ENCODE results near the gene SYCP3.

The SYCP3 gene

GRCh38 chr12:101719566-101719965 is 19.7 kb downstream of the SYCP3 start:
- no peaks in the 10 kb centered on the region for H3K27me3 Mint-ChIP-seq
- no peak overlapping the region for H3K4me3 Mint-ChIP-seq
- H3K36me3 Mint-ChIP-seq (ENCODE audit: low read depth), result peaks cover 6% of the 10 kb centered on the region
- H3K9me3 Mint-ChIP-seq, result no peaks in the 10 kb centered on the region
- intact Hi-C loops (cut with micrococcal nuclease), result no loop called here
- peaks cover 14% of the 10 kb centered on the region for H3K4me1 Mint-ChIP-seq (ENCODE audit: low read depth)
- H3K27ac Mint-ChIP-seq, result no peak overlapping the region

GRCh38 chr12:101714877-101715444 is 24.3 kb downstream of the SYCP3 start:
- Mint-ChIP-seq H3K36me3 (ENCODE audit: low read depth) (no peaks in the 10 kb centered on the region), H3K9me3 (no peaks in the 10 kb centered on the region), H3K4me1 (ENCODE audit: low read depth) (peaks cover 33% of the 10 kb centered on the region), H3K27ac (peak overlapping the region; percentile 47), H3K27me3 (no peaks in the 10 kb centered on the region), H3K4me3 (no peak overlapping the region)
- intact Hi-C loops (cut with micrococcal nuclease), result no loop called here

GRCh38 chr12:101713930-101714329 is 25.3 kb downstream of the SYCP3 start:
- no peaks in the 10 kb centered on the region for H3K36me3 Mint-ChIP-seq (ENCODE audit: low read depth)
- no peaks in the 10 kb centered on the region for H3K27me3 Mint-ChIP-seq
- H3K9me3 Mint-ChIP-seq, result no peaks in the 10 kb centered on the region
- H3K27ac Mint-ChIP-seq, result no peak overlapping the region
- H3K4me3 Mint-ChIP-seq, result no peak overlapping the region
- peaks cover 41% of the 10 kb centered on the region for H3K4me1 Mint-ChIP-seq (ENCODE audit: low read depth)
- intact Hi-C loops (cut with micrococcal nuclease), result no loop called here

DNA sequence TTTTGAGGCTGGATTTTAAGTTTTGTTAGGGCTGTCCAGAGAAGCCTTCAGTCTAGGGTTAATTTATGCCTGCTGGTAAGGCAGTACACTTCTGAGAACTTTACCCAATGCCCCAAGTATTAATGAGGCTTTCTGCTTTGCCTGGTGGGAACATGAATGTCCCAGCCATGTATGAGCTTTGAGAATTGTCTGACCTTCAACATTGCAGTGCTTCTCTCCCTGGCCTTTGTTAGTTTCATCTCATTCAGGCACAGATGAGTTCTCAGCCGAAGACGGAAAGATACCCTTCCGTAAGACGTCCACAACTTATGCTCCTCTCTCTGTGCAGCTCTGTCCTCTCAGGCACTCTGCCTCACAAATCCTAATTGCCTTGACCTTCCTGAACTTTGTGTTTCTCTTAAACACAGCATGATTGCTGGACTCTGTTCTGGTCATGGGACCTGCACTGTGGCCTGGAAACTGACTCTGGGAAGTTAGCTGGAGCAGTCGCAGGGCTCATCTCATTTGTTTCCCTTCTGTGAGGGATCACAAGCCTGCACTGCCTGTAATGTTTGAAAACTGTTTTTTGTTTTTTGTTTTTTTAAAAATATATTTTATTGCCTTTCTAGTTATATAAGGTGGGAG is 26.1 kb downstream of the SYCP3 start:
- Mint-ChIP-seq H3K9me3 (no peaks in the 10 kb centered on the region), H3K36me3 (ENCODE audit: low read depth) (no peaks in the 10 kb centered on the region), H3K4me3 (no peak overlapping the region), H3K4me1 (ENCODE audit: low read depth) (peaks cover 41% of the 10 kb centered on the region), H3K27me3 (no peaks in the 10 kb centered on the region), H3K27ac (peak overlapping the region; percentile 70)
- intact Hi-C loops (cut with micrococcal nuclease), result no loop called here

DNA sequence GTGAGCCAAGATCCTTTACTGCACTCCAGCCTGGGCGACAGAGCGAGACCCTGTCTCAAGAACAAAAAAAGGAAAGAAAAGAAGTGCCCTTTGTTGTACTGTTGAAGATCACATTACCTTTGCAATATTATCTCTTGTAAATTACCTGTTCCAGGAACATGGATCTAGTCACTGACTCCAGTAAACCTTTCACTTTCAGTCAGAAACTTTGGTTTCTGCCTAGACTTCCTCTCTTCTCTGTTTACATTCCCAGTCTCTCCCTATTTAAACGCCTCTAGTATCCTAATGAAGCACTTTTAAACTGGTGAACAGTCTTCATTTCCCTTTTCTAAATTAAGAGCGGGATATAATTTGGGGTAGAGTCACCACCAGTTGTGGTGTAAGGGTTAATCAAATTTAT is 29.0 kb downstream of the SYCP3 start:
- Mint-ChIP-seq H3K27ac (peak overlapping the region; percentile 28), H3K9me3 (no peaks in the 10 kb centered on the region), H3K27me3 (no peaks in the 10 kb centered on the region), H3K36me3 (ENCODE audit: low read depth) (no peaks in the 10 kb centered on the region), H3K4me3 (no peak overlapping the region), H3K4me1 (ENCODE audit: low read depth) (peaks cover 43% of the 10 kb centered on the region)
- intact Hi-C loops (cut with micrococcal nuclease), result no loop called here

- Mint-ChIP-seq H3K36me3 (ENCODE audit: low read depth) (no peaks in the 10 kb centered on the region), H3K9me3 (no peaks in the 10 kb centered on the region), H3K27me3 (no peaks in the 10 kb centered on the region), H3K4me1 (ENCODE audit: low read depth) (peaks cover 40% of the 10 kb centered on the region), H3K4me3 (no peak overlapping the region), H3K27ac (no peak overlapping the region)
- intact Hi-C loops (cut with micrococcal nuclease), result no loop called here
These were observed 32.0 kb downstream of the SYCP3 start for GRCh38 chr12:101707131-101707782.

- Mint-ChIP-seq H3K4me1 (ENCODE audit: low read depth) (peaks cover 46% of the 10 kb centered on the region), H3K4me3 (no peak overlapping the region), H3K27ac (no peak overlapping the region), H3K27me3 (no peaks in the 10 kb centered on the region), H3K9me3 (no peaks in the 10 kb centered on the region), H3K36me3 (ENCODE audit: low read depth) (no peaks in the 10 kb centered on the region)
- intact Hi-C loops (cut with micrococcal nuclease), result no loop called here
These were observed 32.9 kb downstream of the SYCP3 start for GRCh38 chr12:101706403-101706802.

DNA sequence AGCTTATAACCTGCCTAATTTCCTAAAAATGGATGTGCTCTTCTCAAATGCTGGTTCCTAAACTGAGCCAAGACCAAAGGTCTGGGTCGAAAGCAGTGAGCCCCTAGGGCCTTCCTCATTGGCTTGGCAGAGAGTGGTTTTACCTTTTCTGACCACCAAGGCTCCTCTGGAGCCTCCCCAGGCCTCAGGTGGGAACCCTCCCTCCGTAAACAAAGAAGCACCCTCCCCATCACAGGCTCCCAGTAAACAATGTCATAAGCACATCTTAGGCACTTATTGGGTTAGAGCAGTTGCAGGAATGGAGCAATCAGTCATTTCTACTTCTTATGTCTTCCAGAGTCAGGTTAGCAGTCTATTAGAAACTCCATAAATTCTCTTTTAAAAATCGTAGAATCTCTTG is 35.8 kb downstream of the SYCP3 start:
- Mint-ChIP-seq H3K27me3 (no peaks in the 10 kb centered on the region), H3K36me3 (ENCODE audit: low read depth) (no peaks in the 10 kb centered on the region), H3K4me3 (no peak overlapping the region), H3K9me3 (no peaks in the 10 kb centered on the region), H3K4me1 (ENCODE audit: low read depth) (peaks cover 56% of the 10 kb centered on the region), H3K27ac (no peak overlapping the region)
- intact Hi-C loops (cut with micrococcal nuclease), result no loop called here

DNA sequence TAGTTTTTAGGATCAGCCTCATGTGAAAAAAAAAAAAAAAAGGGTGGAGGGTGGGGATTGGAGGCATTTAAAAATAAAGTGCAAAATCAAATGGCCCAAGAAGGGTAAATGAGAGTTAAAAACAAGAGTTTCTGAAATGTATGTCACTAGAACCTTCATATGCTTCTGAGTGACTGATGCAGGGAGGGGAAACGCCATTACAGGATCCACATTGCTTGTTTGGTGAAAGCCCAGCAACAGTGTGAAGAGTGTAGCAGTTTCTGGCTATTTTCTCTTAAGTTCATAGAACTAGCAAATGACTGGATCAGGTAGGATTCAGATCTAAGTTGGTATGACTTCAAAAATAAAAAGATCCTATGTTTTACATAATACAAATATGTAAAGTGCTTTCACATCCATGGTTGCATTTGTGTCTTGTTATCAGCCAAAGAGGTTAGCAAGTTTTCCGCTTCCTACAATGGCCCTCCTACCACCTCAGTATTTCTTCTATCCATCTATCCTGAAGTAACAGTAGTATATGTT is 38.9 kb downstream of the SYCP3 start:
- Mint-ChIP-seq H3K27me3 (no peaks in the 10 kb centered on the region), H3K4me1 (ENCODE audit: low read depth) (peaks cover 56% of the 10 kb centered on the region), H3K27ac (no peak overlapping the region), H3K4me3 (no peak overlapping the region), H3K36me3 (ENCODE audit: low read depth) (peaks cover 9% of the 10 kb centered on the region), H3K9me3 (no peaks in the 10 kb centered on the region)
- intact Hi-C loops (cut with micrococcal nuclease), result no loop called here

DNA sequence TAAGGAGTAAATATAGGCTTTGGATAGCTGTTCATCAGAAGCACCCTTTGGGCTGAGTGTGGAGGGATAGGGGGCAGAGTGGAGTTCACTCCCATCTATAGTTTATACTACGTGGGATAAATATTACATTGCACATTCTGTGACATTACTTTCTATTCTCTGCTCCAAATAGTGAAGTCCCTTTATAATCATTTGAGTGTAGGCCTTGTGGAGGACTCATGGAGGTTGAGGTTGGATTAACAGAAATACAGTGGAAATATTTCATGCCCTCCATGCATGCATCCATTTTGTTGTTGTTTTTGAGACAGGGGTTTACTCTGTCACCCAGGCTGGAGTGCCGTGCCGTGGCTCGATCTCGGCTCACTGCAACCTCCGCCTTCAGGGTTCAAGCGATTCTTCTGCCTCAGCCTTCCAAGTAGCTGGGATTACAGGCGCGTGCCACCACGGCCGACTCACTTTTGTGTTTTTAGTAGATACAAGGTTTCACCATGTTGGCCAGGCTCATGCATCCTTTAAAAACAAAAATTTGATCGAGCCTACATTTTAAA is 40.4 kb downstream of the SYCP3 start:
- Mint-ChIP-seq H3K27ac (peak overlapping the region; percentile 84), H3K27me3 (no peaks in the 10 kb centered on the region), H3K4me1 (ENCODE audit: low read depth) (peaks cover 56% of the 10 kb centered on the region), H3K4me3 (peak overlapping the region; percentile 94), H3K36me3 (ENCODE audit: low read depth) (peaks cover 9% of the 10 kb centered on the region), H3K9me3 (no peaks in the 10 kb centered on the region)
- intact Hi-C loops (cut with micrococcal nuclease), result no loop called here

- peaks cover 52% of the 10 kb centered on the region for H3K4me1 Mint-ChIP-seq (ENCODE audit: low read depth)
- H3K4me3 Mint-ChIP-seq, result peak overlapping the region; percentile 94
- intact Hi-C loops (cut with micrococcal nuclease), result loop anchor here (2.0 kb wide), 1 partner anchor 291 kb away; the partner anchor contains the start of gene ARL1
- H3K9me3 Mint-ChIP-seq, result no peaks in the 10 kb centered on the region
- H3K27ac Mint-ChIP-seq, result peak overlapping the region; percentile 84
- H3K27me3 Mint-ChIP-seq, result no peaks in the 10 kb centered on the region
- peaks cover 9% of the 10 kb centered on the region for H3K36me3 Mint-ChIP-seq (ENCODE audit: low read depth)
These were observed 41.1 kb downstream of the SYCP3 start for GRCh38 chr12:101697930-101698799.

DNA sequence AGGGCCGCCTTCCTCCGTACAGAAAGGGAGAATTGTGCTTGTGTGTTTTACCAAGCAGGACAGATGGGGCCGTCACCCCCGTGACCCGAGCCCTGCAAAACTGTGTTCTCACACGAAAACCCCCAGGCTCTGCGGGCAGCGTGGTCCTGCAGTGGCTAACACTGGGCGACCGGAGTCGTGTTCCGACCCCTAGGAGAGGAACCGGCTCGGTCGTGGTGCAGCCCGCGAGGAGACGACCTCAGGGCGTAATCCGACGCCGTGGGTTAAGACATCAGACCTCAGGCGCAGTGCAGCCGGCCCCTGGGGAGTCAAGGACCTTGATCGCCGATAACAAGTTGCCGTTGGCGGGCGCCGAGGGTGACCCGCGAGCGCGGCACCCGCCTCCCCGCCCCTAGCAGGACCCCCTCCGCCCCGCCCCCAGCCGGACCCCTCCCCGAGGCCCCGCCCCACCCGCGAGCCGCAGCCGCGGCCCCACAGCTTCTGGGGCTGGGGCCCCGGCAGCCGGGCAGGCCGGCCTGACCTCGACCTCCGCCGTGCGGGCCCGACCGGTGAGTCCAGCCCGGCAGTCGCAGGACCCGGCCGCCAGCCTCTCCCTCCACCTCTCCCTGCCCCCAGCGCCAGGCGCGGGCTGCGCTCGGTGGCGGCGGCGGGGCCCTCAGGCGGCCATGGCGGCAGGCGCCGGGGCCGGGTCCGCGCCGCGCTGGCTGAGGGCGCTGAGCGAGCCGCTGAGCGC is 41.9 kb downstream of the SYCP3 start, which contains the start of gene CHPT1:
Gene CHPT1 (plus strand): TSS at position 444 of the 733 bp plus-strand sequence. CDS start 222 bp downstream, at position 666.
- no peaks in the 10 kb centered on the region for H3K9me3 Mint-ChIP-seq
- peak within 1 kb of the TSS; percentile 94 for H3K4me3 Mint-ChIP-seq
- intact Hi-C loops (cut with micrococcal nuclease), result loop anchor here (2.0 kb wide), 1 partner anchor 291 kb away; the partner anchor contains the start of gene ARL1
- no peaks in the 10 kb centered on the region for H3K27me3 Mint-ChIP-seq
- H3K4me1 Mint-ChIP-seq (ENCODE audit: low read depth), result peaks cover 44% of the 10 kb centered on the region
- H3K36me3 Mint-ChIP-seq (ENCODE audit: low read depth), result peaks cover 9% of the 10 kb centered on the region
- H3K27ac Mint-ChIP-seq, result peak within 1 kb of the TSS; percentile 84

Measured in dendritic cell treated with granulocyte-macrophage colony-stimulating factor and Interleukin-4, amounts not matched to agents 40 ng/mL and 50 ng/mL, for 4 days (primary cell).